Loucy (cell line): Measurements from ENCODE around the gene SCGB2B2.
"Not testable (repeated sequence)": the region's sequence is repeated elsewhere in the genome, so short reads cannot be mapped to it uniquely, and the experiment has no call there.

ENCODE experiments used
- H2AFZ ChIP-seq: fragments of 200-600 bp; sonication (generic); 2 replicates; pipeline ENCODE4 v1.6.0; 2016; ENCODE audit warnings: antibody characterized with exemption, mild to moderate bottlenecking, low read length, moderate library complexity
- H3F3A ChIP-seq: fragments of 200-600 bp; 2 replicates; pipeline ENCODE4 v1.6.0; 2016; ENCODE audit warnings: antibody characterized with exemption, low read depth, mild to moderate bottlenecking
- H3K27me3 ChIP-seq: fragments of 200-600 bp; sonication (generic); 2 replicates; pipeline ENCODE4 v1.6.1; 2014; ENCODE audit warnings: low read length, mild to moderate bottlenecking; ENCODE audit not compliant: insufficient read depth, poor library complexity, severe bottlenecking
- H3K36me3 ChIP-seq: fragments of 200-600 bp; sonication (generic); 2 replicates; pipeline ENCODE4 v1.6.1; 2016; ENCODE audit warnings: low read length; ENCODE audit not compliant: insufficient read depth
- H3K4me1 ChIP-seq: fragments of 200-600 bp; sonication (generic); 2 replicates; pipeline ENCODE4 v1.5.1; 2014; ENCODE audit warnings: low read length, mild to moderate bottlenecking; ENCODE audit not compliant: insufficient read depth, poor library complexity, severe bottlenecking
- H3K4me2 ChIP-seq: fragments of 200-600 bp; sonication (generic); 2 replicates; pipeline ENCODE4 v1.6.0; 2014; ENCODE audit warnings: antibody characterized with exemption, low read length, low read depth, mild to moderate bottlenecking; ENCODE audit not compliant: poor library complexity, severe bottlenecking
- H3K4me3 ChIP-seq: fragments of 200-600 bp; sonication (generic); 2 replicates; pipeline ENCODE4 v1.5.1; 2014; ENCODE audit warnings: low read length, mild to moderate bottlenecking, mixed read lengths; ENCODE audit not compliant: poor library complexity, severe bottlenecking
- H3K79me2 ChIP-seq: fragments of 200-600 bp; sonication (generic); 2 replicates; pipeline ENCODE4 v1.6.1; 2014; ENCODE audit warnings: low read length; ENCODE audit not compliant: insufficient read depth
- H3K9ac ChIP-seq: fragments of 200-600 bp; sonication (generic); 2 replicates; pipeline ENCODE4 v1.6.0; 2014; ENCODE audit warnings: mild to moderate bottlenecking, low read depth, low read length, moderate library complexity; ENCODE audit not compliant: poor library complexity, severe bottlenecking
- H3K9me2 ChIP-seq: fragments of 200-600 bp; sonication (generic); replicated peaks from 2 replicates; pipeline ENCODE4 v1.6.1; 2016; ENCODE audit warnings: low read depth, low read length, mixed read lengths
- H3K9me3 ChIP-seq: fragments of 200-600 bp; sonication (generic); 2 replicates; pipeline ENCODE4 v1.6.1; 2014; ENCODE audit warnings: mild to moderate bottlenecking, antibody characterized with exemption, low read length, low read depth; ENCODE audit not compliant: insufficient read depth
- H4K20me1 ChIP-seq: fragments of 200-600 bp; sonication (generic); 2 replicates; pipeline ENCODE4 v1.6.0; 2014; ENCODE audit warnings: antibody characterized with exemption, low read length, mild to moderate bottlenecking; ENCODE audit not compliant: insufficient read depth, poor library complexity, severe bottlenecking
- EZH2phosphoT487 ChIP-seq: fragments of 200-600 bp; IDR thresholded peaks from 2 replicates; pipeline ENCODE4 v1.6.1; 2018; ENCODE audit warnings: antibody characterized with exemption, mild to moderate bottlenecking, moderate library complexity, borderline replicate concordance
- TF ChIP-seq, protein P1 (sequence below): fragments of 200-600 bp; sonication (generic); conservative IDR thresholded peaks from 2 replicates; pipeline ENCODE4 v1.5.1; 2014; ENCODE audit warnings: mild to moderate bottlenecking, antibody characterized with exemption, low read length

Gene SCGB2B2

DNA sequence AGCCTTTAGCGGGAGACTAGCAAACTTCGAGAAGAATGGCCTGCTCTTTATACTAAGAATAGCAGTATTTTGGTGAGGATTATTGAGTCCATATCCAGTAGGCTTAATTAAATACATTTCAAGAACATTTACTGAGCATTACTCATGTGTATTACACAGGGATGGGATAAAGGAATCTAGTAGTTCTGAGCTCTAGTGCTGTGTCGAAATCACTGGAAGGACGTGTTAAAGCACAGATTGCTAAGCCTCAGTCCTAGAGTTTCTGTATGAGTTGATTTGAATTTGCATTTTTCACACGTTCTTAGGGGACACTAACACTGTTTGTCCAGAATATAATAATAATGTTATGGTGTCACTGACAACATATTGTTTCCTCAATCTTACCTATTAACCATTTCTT, 9.5 kb upstream of the SCGB2B2 start:
- Histone ChIP-seq H3K4me3 (no peak overlapping the region), H4K20me1 (no peaks in the 10 kb centered on the region), H3K4me2 (no peak overlapping the region), H3K9ac (no peak overlapping the region), H2AFZ (no peak overlapping the region), H3K27me3 (no peaks in the 10 kb centered on the region), H3K36me3 (no peaks in the 10 kb centered on the region), H3K9me2 (no peaks in the 10 kb centered on the region), H3K9me3 (no peaks in the 10 kb centered on the region; the same call in 1 of the 2 replicates), H3F3A (no peaks in the 10 kb centered on the region), H3K4me1 (no peaks in the 10 kb centered on the region), H3K79me2 (no peaks in the 10 kb centered on the region)
- no peak for TF ChIP-seq EZH2phosphoT487
- TF ChIP-seq, protein P1, sequence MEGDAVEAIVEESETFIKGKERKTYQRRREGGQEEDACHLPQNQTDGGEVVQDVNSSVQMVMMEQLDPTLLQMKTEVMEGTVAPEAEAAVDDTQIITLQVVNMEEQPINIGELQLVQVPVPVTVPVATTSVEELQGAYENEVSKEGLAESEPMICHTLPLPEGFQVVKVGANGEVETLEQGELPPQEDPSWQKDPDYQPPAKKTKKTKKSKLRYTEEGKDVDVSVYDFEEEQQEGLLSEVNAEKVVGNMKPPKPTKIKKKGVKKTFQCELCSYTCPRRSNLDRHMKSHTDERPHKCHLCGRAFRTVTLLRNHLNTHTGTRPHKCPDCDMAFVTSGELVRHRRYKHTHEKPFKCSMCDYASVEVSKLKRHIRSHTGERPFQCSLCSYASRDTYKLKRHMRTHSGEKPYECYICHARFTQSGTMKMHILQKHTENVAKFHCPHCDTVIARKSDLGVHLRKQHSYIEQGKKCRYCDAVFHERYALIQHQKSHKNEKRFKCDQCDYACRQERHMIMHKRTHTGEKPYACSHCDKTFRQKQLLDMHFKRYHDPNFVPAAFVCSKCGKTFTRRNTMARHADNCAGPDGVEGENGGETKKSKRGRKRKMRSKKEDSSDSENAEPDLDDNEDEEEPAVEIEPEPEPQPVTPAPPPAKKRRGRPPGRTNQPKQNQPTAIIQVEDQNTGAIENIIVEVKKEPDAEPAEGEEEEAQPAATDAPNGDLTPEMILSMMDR: no peak

DNA sequence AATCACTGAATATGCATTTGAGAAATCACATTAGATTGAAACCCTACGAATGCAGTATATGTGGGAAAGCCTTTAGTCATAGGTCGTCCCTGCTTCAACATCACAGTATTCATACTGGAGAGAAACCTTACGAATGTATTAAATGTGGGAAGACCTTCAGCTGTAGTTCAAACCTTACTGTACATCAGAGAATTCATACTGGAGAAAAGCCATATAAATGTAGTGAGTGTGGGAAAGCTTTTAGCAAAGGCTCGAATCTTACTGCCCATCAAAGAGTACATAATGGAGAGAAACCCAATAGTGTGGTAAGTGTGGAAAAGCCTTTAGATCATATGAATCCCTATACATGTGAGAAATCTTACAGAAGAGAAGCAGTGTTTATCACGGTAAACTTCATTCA, 8.3 kb upstream of the SCGB2B2 start:
- not testable (repeated sequence) for H3K9me3 ChIP-seq, H3K27me3 ChIP-seq, H3K9ac ChIP-seq, H3K36me3 ChIP-seq, H3K4me3 ChIP-seq, H2AFZ ChIP-seq, H3K4me1 ChIP-seq, H3K4me2 ChIP-seq, H4K20me1 ChIP-seq, H3K79me2 ChIP-seq, H3F3A ChIP-seq, H3K9me2 ChIP-seq

DNA sequence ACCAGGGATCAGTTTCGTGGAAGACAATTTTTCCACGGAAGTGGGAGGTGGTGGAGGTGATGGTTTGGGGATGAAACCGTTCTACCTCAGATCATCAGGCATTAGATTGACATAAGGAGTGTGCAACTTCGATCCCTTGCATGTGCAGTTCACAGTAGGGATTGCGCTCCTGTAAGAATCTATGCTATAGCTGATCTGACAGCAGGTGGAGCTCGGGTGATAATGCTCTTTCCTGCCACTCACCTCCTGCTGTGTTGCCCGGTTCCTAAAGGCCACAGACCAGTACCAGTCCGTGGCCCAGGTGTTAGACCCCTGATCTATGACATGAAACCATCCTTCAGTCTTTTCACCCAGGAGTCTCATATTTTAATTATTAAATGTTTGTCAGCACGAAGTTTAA, 4.5 kb upstream of the SCGB2B2 start:
- Histone ChIP-seq H3K4me1 (no peaks in the 10 kb centered on the region), H3K27me3 (no peaks in the 10 kb centered on the region), H3K4me2 (no peak overlapping the region), H3K9me2 (no peaks in the 10 kb centered on the region), H3K4me3 (no peak overlapping the region), H3K9ac (no peak overlapping the region), H3K9me3 (no peaks in the 10 kb centered on the region; the same call in 1 of the 2 replicates), H3K79me2 (no peaks in the 10 kb centered on the region), H2AFZ (no peak overlapping the region), H4K20me1 (no peaks in the 10 kb centered on the region), H3F3A (no peaks in the 10 kb centered on the region), H3K36me3 (no peaks in the 10 kb centered on the region)
- TF ChIP-seq, protein P1: 0 out of 2 replicates have a peak, but pooled peaks have one; percentile 11
- no peak for TF ChIP-seq EZH2phosphoT487

DNA sequence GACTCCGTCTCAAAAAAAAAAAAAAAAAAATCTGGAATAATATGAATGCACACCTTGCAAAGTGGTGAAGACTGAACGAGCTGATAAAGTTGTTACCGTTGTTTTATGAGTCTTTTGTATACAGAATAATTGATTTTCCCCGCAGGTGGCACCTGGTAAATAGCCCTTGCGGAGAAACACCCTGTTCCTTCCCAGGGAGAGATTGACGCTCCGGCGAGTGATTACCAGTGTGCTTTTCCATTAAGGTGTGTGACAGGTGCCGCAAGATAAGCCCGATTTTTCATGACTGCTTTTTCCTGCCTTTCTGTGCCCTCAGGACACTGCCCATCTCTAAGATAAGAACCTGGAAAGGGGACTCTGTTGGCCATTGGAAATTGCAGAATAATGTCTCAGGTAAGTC, 1.5 kb upstream of the SCGB2B2 start:
- Histone ChIP-seq H4K20me1 (no peaks in the 10 kb centered on the region), H3K9me3 (no peaks in the 10 kb centered on the region), H3F3A (no peaks in the 10 kb centered on the region), H3K9ac (no peak overlapping the region), H3K36me3 (no peaks in the 10 kb centered on the region), H3K4me3 (no peak overlapping the region), H3K27me3 (no peaks in the 10 kb centered on the region), H3K79me2 (no peaks in the 10 kb centered on the region), H3K4me2 (no peak overlapping the region), H2AFZ (no peak overlapping the region), H3K4me1 (no peaks in the 10 kb centered on the region), H3K9me2 (no peaks in the 10 kb centered on the region)
- TF ChIP-seq, protein P1: no peak
- no peak for TF ChIP-seq EZH2phosphoT487
